Keratinocyte (primary cell): ENCODE data around the gene MTMR11. TPM values are rescaled to one million over a fixed set of nuclear protein-coding genes. Genes with fewer than 3 reads are reported as not detected.

ENCODE experiments used
- DNase-seq: peaks from one replicate; pipeline ENCODE4 v3.0.0-alpha.2; 2011; ENCODE audit warnings: low read depth, missing footprints, low spot score
- FAIRE-seq: peaks from 2 replicates; lab custom pipeline; 2011; peaks lifted over from hg19 to GRCh38; lab: Jason Lieb, UNC
- H2AFZ ChIP-seq: 2 replicates; pipeline ENCODE4 v1.6.0; 2012; ENCODE audit warnings: low read length, control low read depth, inconsistent platforms; ENCODE audit not compliant: control insufficient read depth
- H3K27ac ChIP-seq: 2 replicates; pipeline ENCODE4 v1.5.1; 2011; ENCODE audit warnings: low read length; ENCODE audit not compliant: control insufficient read depth, insufficient read depth
- H3K27me3 ChIP-seq: 3 replicates; pipeline ENCODE4 v1.6.0; 2011; ENCODE audit warnings: low read length; ENCODE audit not compliant: control insufficient read depth, insufficient read depth; ENCODE audit errors: extremely low read depth
- H3K36me3 ChIP-seq, 2 experiments: 2 replicates in 1 of 2; 3 replicates in 1 of 2; pipeline ENCODE4 v1.5.1; 2011; ENCODE audit warnings: low read length in 2 of 2, mild to moderate bottlenecking in 1 of 2; ENCODE audit not compliant: control insufficient read depth in 2 of 2, insufficient read depth in 2 of 2; ENCODE audit errors: extremely low read depth in 1 of 2
- H3K4me1 ChIP-seq: 3 replicates; pipeline ENCODE4 v1.5.1; 2011; ENCODE audit warnings: low read length; ENCODE audit not compliant: control insufficient read depth, insufficient read depth; ENCODE audit errors: extremely low read depth
- H3K4me2 ChIP-seq: 3 replicates; pipeline ENCODE4 v1.6.0; 2011; ENCODE audit warnings: low read depth, low read length; ENCODE audit not compliant: control insufficient read depth, insufficient read depth; ENCODE audit errors: extremely low read depth
- H3K4me3 ChIP-seq, 3 experiments: fragments of 200-600 bp in 1 of 3; sonication (generic) in 1 of 3; 2 replicates in 2 of 3; 3 replicates in 1 of 3; pipeline ENCODE4 v1.5.1; 2011 to 2016; ENCODE audit warnings: low read length in 3 of 3, mild to moderate bottlenecking in 3 of 3, control low read depth in 2 of 3, inconsistent platforms in 1 of 3, low read depth in 1 of 3, mixed read lengths in 1 of 3, mixed run types in 1 of 3, moderate library complexity in 1 of 3; ENCODE audit not compliant: control insufficient read depth in 2 of 3, insufficient read depth in 2 of 3; ENCODE audit errors: extremely low read depth in 1 of 3
- H3K79me2 ChIP-seq: 2 replicates; pipeline ENCODE4 v1.6.0; 2012; ENCODE audit warnings: low read length; ENCODE audit not compliant: control insufficient read depth, insufficient read depth
- H3K9ac ChIP-seq: 3 replicates; pipeline ENCODE4 v1.6.0; 2011; ENCODE audit warnings: low read length; ENCODE audit not compliant: control insufficient read depth, insufficient read depth; ENCODE audit errors: extremely low read depth
- H3K9me1 ChIP-seq: 3 replicates; pipeline ENCODE4 v1.6.0; 2011; ENCODE audit warnings: low read length; ENCODE audit not compliant: control insufficient read depth, insufficient read depth; ENCODE audit errors: extremely low read depth
- H3K9me3 ChIP-seq: 2 replicates; pipeline ENCODE4 v1.5.1; 2012; ENCODE audit warnings: low read depth, low read length; ENCODE audit not compliant: control insufficient read depth
- H4K20me1 ChIP-seq: 3 replicates; pipeline ENCODE4 v1.6.0; 2011; ENCODE audit warnings: low read length; ENCODE audit not compliant: control insufficient read depth, insufficient read depth; ENCODE audit errors: extremely low read depth
- EZH2 ChIP-seq: IDR thresholded peaks from one replicate; pipeline ENCODE4 v1.6.1; 2012; ENCODE audit warnings: inconsistent platforms, mild to moderate bottlenecking, low read length, moderate library complexity
- dilution Hi-C: fragments of 300-500 bp; cut with MboI; formaldehyde crosslinking; loops from one replicate; pipeline ENCODE4 v1.7.0; 2020; ENCODE audit warnings: low sequenced_read_pairs; ENCODE audit not compliant: extremely low pct_ligation_motif_present
- polyA plus RNA-seq, 5 experiments: library from polyadenylated mRNA; depleted of rRNA in 3 of 5; stranded (reverse) in 3 of 5; stranded (forward) in 1 of 5; unstranded in 1 of 5; fragments of >200 nt; gene quantifications; 1 replicate in 1 of 5; 2 replicates in 3 of 5; 3 replicates in 1 of 5; pipeline versions ENCODE4 v1.2.1 to v1.2.3, GENCODE V29; 2011 to 2012; ENCODE audit warnings: missing spikeins in 2 of 5, low read depth in 1 of 5, low replicate concordance in 1 of 5
- TF ChIP-seq, protein P1 (sequence below), 3 experiments: IDR thresholded peaks in 1 of 3; conservative IDR thresholded peaks in 1 of 3; optimal IDR thresholded peaks in 1 of 3; 2 replicates in 2 of 3; 3 replicates in 1 of 3; pipeline versions ENCODE3 to v1.5.1; 2011; ENCODE audit warnings: low read length in 3 of 3, mild to moderate bottlenecking in 3 of 3, moderate library complexity in 2 of 3, control low read depth in 1 of 3, inconsistent platforms in 1 of 3; ENCODE audit not compliant: insufficient read depth in 2 of 3; ENCODE audit errors: extremely low read depth in 1 of 3

MTMR11 gene
- polyA plus RNA-seq, 1 donor (not counting 4 experiments of a cell fraction or from before 2014, with no cell fraction given) = 11.8 TPM

DNA sequence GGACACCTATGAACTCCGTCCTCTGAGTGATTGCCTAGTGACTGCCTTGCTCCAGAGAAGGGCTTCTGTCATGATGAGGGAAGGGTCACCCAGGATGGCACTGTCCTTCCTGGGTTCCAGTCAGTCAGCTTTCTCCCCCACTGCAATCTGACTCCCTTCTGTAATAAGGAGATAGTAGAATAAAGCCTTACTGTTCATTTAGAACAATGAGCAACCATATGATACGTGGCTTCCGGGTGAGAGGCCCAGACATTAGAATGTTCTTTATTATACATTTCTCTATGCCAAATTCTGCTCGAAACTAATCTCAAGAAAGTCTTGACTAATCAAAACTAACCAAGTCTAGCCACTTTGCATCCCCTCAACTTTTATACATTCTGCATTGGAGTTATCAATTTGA lies 8.5 kb upstream of the MTMR11 start:
- FAIRE-seq = no peak

DNA sequence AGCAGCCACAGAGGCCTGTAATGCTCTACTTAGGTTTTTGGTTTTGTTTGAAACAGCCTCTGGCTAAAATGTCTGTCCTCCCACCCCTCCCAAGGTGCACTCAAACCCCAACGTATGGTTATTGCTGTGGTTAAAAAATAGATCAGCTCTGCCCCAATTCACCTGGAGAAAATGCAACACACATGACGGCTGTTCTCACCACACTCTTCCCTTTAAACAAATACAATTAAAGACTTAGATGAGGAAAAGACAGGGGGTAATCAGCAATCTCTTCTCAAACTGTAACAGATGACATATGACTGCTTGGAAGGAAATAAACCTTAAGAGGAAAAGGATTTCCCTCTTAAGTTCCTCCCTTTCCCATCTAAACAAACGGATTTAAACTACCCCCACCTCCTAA lies 6.2 kb upstream of the MTMR11 start:
- DNase-seq = no peak
- no peaks in the 10 kb centered on the region for H3K79me2 ChIP-seq
- no peak overlapping the region for H3K27ac ChIP-seq
- peaks cover 33% of the 10 kb centered on the region for H3K4me1 ChIP-seq
- no peak overlapping the region for H3K9ac ChIP-seq
- H3K4me2 ChIP-seq = no peak overlapping the region
- H3K36me3 ChIP-seq = peaks cover 5 to 15% of the 10 kb centered on the region in 2 experiments
- no peak for FAIRE-seq
- no peaks in the 10 kb centered on the region for H3K9me3 ChIP-seq
- dilution Hi-C loops = no loop called here
- H3K4me3 ChIP-seq = no peak overlapping the region
- TF ChIP-seq, protein P1, sequence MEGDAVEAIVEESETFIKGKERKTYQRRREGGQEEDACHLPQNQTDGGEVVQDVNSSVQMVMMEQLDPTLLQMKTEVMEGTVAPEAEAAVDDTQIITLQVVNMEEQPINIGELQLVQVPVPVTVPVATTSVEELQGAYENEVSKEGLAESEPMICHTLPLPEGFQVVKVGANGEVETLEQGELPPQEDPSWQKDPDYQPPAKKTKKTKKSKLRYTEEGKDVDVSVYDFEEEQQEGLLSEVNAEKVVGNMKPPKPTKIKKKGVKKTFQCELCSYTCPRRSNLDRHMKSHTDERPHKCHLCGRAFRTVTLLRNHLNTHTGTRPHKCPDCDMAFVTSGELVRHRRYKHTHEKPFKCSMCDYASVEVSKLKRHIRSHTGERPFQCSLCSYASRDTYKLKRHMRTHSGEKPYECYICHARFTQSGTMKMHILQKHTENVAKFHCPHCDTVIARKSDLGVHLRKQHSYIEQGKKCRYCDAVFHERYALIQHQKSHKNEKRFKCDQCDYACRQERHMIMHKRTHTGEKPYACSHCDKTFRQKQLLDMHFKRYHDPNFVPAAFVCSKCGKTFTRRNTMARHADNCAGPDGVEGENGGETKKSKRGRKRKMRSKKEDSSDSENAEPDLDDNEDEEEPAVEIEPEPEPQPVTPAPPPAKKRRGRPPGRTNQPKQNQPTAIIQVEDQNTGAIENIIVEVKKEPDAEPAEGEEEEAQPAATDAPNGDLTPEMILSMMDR (optimal IDR thresholded peaks at IDR 0.05 in 1 of 3, IDR thresholded peaks at IDR 0.05 in 1 of 3, conservative IDR thresholded peaks at IDR 0.05 in 1 of 3; ENCODE audit: extremely low read depth in 1 of 3, insufficient read depth in 2 of 3, low read length in 3 of 3) = no peak
- no peak for TF ChIP-seq EZH2
- no peaks in the 10 kb centered on the region for H3K27me3 ChIP-seq
- no peaks in the 10 kb centered on the region for H3K9me1 ChIP-seq
- no peaks in the 10 kb centered on the region for H4K20me1 ChIP-seq
- H2AFZ ChIP-seq = no peak overlapping the region

More for the DNA sequence above, 8.5 kb upstream of the MTMR11 start:
- Histone ChIP-seq H3K4me2 (no peak overlapping the region), H3K4me1 (peaks cover 14% of the 10 kb centered on the region), H3K9me1 (no peaks in the 10 kb centered on the region), H3K9me3 (no peaks in the 10 kb centered on the region), H3K36me3 (peaks cover 18 to 19% of the 10 kb centered on the region in 2 experiments), H3K27ac (no peak overlapping the region), H3K9ac (no peak overlapping the region), H3K79me2 (no peaks in the 10 kb centered on the region), H2AFZ (no peak overlapping the region), H3K4me3 (no peak overlapping the region), H4K20me1 (no peaks in the 10 kb centered on the region), H3K27me3 (no peaks in the 10 kb centered on the region)
- DNase-seq = no peak
- TF ChIP-seq EZH2 = no peak
- TF ChIP-seq, protein P1 (optimal IDR thresholded peaks at IDR 0.05 in 1 of 3, IDR thresholded peaks at IDR 0.05 in 1 of 3, conservative IDR thresholded peaks at IDR 0.05 in 1 of 3; ENCODE audit: extremely low read depth in 1 of 3, insufficient read depth in 2 of 3, low read length in 3 of 3) = no peak
- dilution Hi-C loops = no loop called here
